DOHH2 (cell line): Measurements from ENCODE around the gene NRXN3.

Experiments
- CTCF ChIP-seq: fragments of 200-600 bp; sonication (generic); IDR thresholded peaks from one replicate; pipeline ENCODE4 v1.5.1; 2014; ENCODE audit warnings: antibody characterized with exemption, mild to moderate bottlenecking, low read depth, low read length; ENCODE audit not compliant: poor library complexity, severe bottlenecking
- EZH2phosphoT487 ChIP-seq: fragments of 200-600 bp; sonication (generic); IDR thresholded peaks from 2 replicates; pipeline ENCODE4 v1.6.1; 2017; ENCODE audit warnings: borderline replicate concordance, mild to moderate bottlenecking, antibody characterized with exemption, low read length, moderate library complexity, mixed read lengths

- TF ChIP-seq CTCF = no peak
- no peak for TF ChIP-seq EZH2phosphoT487
Observed at GRCh38 chr14:78683981-78684380, 513.8 kb downstream of the NRXN3 start.
